H1 (cell line): ENCODE measurements around the gene TRABD2B. TPM values are rescaled to one million over a fixed set of nuclear protein-coding genes. Genes with fewer than 3 reads are reported as not detected.

Experiments
- CTCF ChIA-PET: fragments of 300-600 bp; sonication (Branson Sonifier 250); formaldehyde crosslinking; loops from one replicate; lab custom pipeline; 2021; ENCODE audit not compliant: partially characterized antibody; lab: Charles Lee
- POLR2A ChIA-PET: fragments of 300-600 bp; sonication (Branson Sonifier 250); formaldehyde crosslinking; loops from one replicate; lab custom pipeline; 2021; ENCODE audit warnings: inconsistent platforms; ENCODE audit not compliant: partially characterized antibody; lab: Charles Lee
- DNase-seq, 2 experiments: peaks; one replicate each; pipeline versions ENCODE4 v3.0.0 to v3.0.0-alpha.2; 2010 to 2022; ENCODE audit warnings: low spot score in 2 of 2, low read depth in 1 of 2, mixed read lengths in 1 of 2
- FAIRE-seq: peaks from 2 replicates; lab custom pipeline; 2011; peaks lifted over from hg19 to GRCh38; lab: Jason Lieb, UNC
- H2AFZ ChIP-seq: 2 replicates; pipeline ENCODE4 v1.8.1; 2012; ENCODE audit warnings: low read length, inconsistent platforms
- H2AK5ac ChIP-seq: 2 replicates; pipeline ENCODE4 v1.6.1; 2013; ENCODE audit warnings: low read depth, low read length
- H2BK120ac ChIP-seq: replicated peaks from 2 replicates; pipeline ENCODE3; 2013; ENCODE audit warnings: low read depth, low read length, inconsistent platforms
- H2BK12ac ChIP-seq: 2 replicates; pipeline ENCODE4 v1.6.1; 2013; ENCODE audit warnings: low read depth, low read length
- H2BK15ac ChIP-seq: 2 replicates; pipeline ENCODE4 v1.6.1; 2013; ENCODE audit warnings: low read length
- H2BK20ac ChIP-seq: 2 replicates; pipeline ENCODE4 v1.6.1; 2013; ENCODE audit warnings: low read length
- H2BK5ac ChIP-seq: 2 replicates; pipeline ENCODE4 v1.6.1; 2013; ENCODE audit warnings: low read depth, low read length
- H3K14ac ChIP-seq: 2 replicates; pipeline ENCODE4 v1.6.1; 2013; ENCODE audit warnings: inconsistent platforms; ENCODE audit not compliant: insufficient read length
- H3K18ac ChIP-seq: 2 replicates; pipeline ENCODE4 v1.6.1; 2013; ENCODE audit warnings: low read length; ENCODE audit errors: extremely low read depth
- H3K23ac ChIP-seq: 2 replicates; pipeline ENCODE4 v1.6.1; 2013; ENCODE audit warnings: inconsistent platforms; ENCODE audit not compliant: insufficient read length
- H3K23me2 ChIP-seq: 2 replicates; pipeline ENCODE4 v1.6.1; 2013; ENCODE audit warnings: low read depth, low read length
- H3K27ac ChIP-seq: 2 replicates; pipeline ENCODE4 v1.6.1; 2011; ENCODE audit warnings: low read depth, low read length, inconsistent platforms
- H3K27me3 ChIP-seq, 4 experiments: replicated peaks in 1 of 4; 1 replicate in 1 of 4; 2 replicates in 3 of 4; pipeline versions ENCODE4 v1.6.1 to v1.8.1; 2011 to 2013; ENCODE audit warnings: low read length in 3 of 4, mild to moderate bottlenecking in 3 of 4, inconsistent platforms in 2 of 4, mixed read lengths in 2 of 4, moderate library complexity in 1 of 4; ENCODE audit not compliant: control insufficient read depth in 3 of 4, insufficient read depth in 3 of 4; ENCODE audit errors: extremely low read depth in 1 of 4
- H3K36me3 ChIP-seq, 4 experiments: 2 replicates each; pipeline versions ENCODE4 v1.6.1 to v1.8.1; 2011 to 2013; ENCODE audit warnings: mild to moderate bottlenecking in 4 of 4, low read length in 3 of 4, moderate library complexity in 2 of 4, control low read depth in 1 of 4, inconsistent platforms in 1 of 4; ENCODE audit not compliant: insufficient read depth in 4 of 4, control insufficient read depth in 2 of 4
- H3K4ac ChIP-seq: replicated peaks from 2 replicates; pipeline ENCODE3; 2013; ENCODE audit warnings: low read length, low read depth, mixed read lengths, inconsistent platforms; ENCODE audit not compliant: insufficient read length
- H3K4me1 ChIP-seq, 4 experiments: replicated peaks in 1 of 4; 1 replicate in 1 of 4; 2 replicates in 3 of 4; pipeline versions ENCODE4 v1.6.1 to v1.8.1; 2011 to 2013; ENCODE audit warnings: low read length in 3 of 4, inconsistent platforms in 2 of 4, mixed read lengths in 1 of 4; ENCODE audit not compliant: insufficient read depth in 4 of 4, control insufficient read depth in 3 of 4
- H3K4me2 ChIP-seq, 2 experiments: 2 replicates each; pipeline versions ENCODE4 v1.6.1 to v1.8.1; 2011 to 2013; ENCODE audit warnings: low read depth in 2 of 2, low read length in 2 of 2, control low read depth in 1 of 2, inconsistent platforms in 1 of 2, mild to moderate bottlenecking in 1 of 2; ENCODE audit not compliant: insufficient read depth in 1 of 2
- H3K4me3 ChIP-seq, 4 experiments: fragments of 200-600, 300-600 bp in 1 of 4; sonication (generic), shearing (Covaris generic), sonication (Bioruptor Twin) in 1 of 4; 2 replicates each; pipeline versions ENCODE4 v1.5.1 to v1.8.1; 2011 to 2016; ENCODE audit warnings: low read length in 4 of 4, low read depth in 3 of 4, control low read depth in 2 of 4, inconsistent platforms in 2 of 4, mild to moderate bottlenecking in 2 of 4, mixed read lengths in 1 of 4, moderate library complexity in 1 of 4; ENCODE audit not compliant: insufficient read depth in 2 of 4; ENCODE audit errors: extremely low read depth in 1 of 4
- H3K56ac ChIP-seq: replicated peaks from 2 replicates; pipeline ENCODE3; 2013; ENCODE audit warnings: low read depth, mild to moderate bottlenecking, mixed read lengths, low read length, inconsistent platforms; ENCODE audit not compliant: insufficient read length
- H3K79me1 ChIP-seq: 2 replicates; pipeline ENCODE4 v1.6.1; 2013; ENCODE audit warnings: low read depth, low read length, control low read depth
- H3K79me2 ChIP-seq, 2 experiments: 2 replicates each; pipeline versions ENCODE4 v1.6.1 to v1.8.1; 2012 to 2013; ENCODE audit warnings: low read length in 2 of 2, mild to moderate bottlenecking in 2 of 2, inconsistent platforms in 1 of 2; ENCODE audit not compliant: insufficient read depth in 2 of 2, control insufficient read depth in 1 of 2
- H3K9ac ChIP-seq, 4 experiments: replicated peaks in 1 of 4; 1 replicate in 1 of 4; 2 replicates in 3 of 4; pipeline versions ENCODE4 v1.6.1 to v1.8.1; 2011 to 2013; ENCODE audit warnings: low read depth in 3 of 4, low read length in 3 of 4, control low read depth in 2 of 4, mild to moderate bottlenecking in 2 of 4, moderate library complexity in 2 of 4, inconsistent platforms in 1 of 4; ENCODE audit errors: extremely low read depth in 1 of 4
- H3K9me3 ChIP-seq, 2 experiments: 2 replicates each; pipeline versions ENCODE4 v1.6.1 to v1.8.1; 2012 to 2013; ENCODE audit warnings: mild to moderate bottlenecking in 2 of 2, moderate library complexity in 2 of 2, control low read depth in 1 of 2, inconsistent platforms in 1 of 2, low read depth in 1 of 2, low read length in 1 of 2, mixed read lengths in 1 of 2; ENCODE audit not compliant: insufficient read depth in 2 of 2
- H4K20me1 ChIP-seq, 2 experiments: replicated peaks in 1 of 2; 2 replicates each; pipeline versions ENCODE3 to v1.8.1; 2011 to 2013; ENCODE audit warnings: inconsistent platforms in 2 of 2, low read length in 2 of 2, mild to moderate bottlenecking in 1 of 2; ENCODE audit not compliant: insufficient read depth in 2 of 2, control insufficient read depth in 1 of 2
- H4K5ac ChIP-seq: 2 replicates; pipeline ENCODE4 v1.6.1; 2013; ENCODE audit warnings: low read length, low read depth, mixed read lengths, inconsistent platforms; ENCODE audit not compliant: insufficient read length
- H4K8ac ChIP-seq: 2 replicates; pipeline ENCODE4 v1.8.0; 2013; ENCODE audit warnings: mild to moderate bottlenecking, moderate library complexity, low read length, inconsistent platforms; ENCODE audit not compliant: insufficient read depth; ENCODE audit errors: extremely low read depth
- H4K91ac ChIP-seq: replicated peaks from 2 replicates; pipeline ENCODE3; 2013; ENCODE audit warnings: low read length, mixed read lengths, inconsistent platforms; ENCODE audit not compliant: insufficient read length
- CBX5 ChIP-seq: fragments of 300-800, 300-1000 bp; sonication (generic); IDR thresholded peaks from 2 replicates; pipeline ENCODE4 v1.7.1; 2016; ENCODE audit warnings: antibody characterized with exemption, low read length, low read depth
- CREB1 ChIP-seq: IDR thresholded peaks from 2 replicates; pipeline ENCODE4 v1.6.1; 2012; ENCODE audit warnings: inconsistent platforms
- CTBP2 ChIP-seq: IDR thresholded peaks from 2 replicates; pipeline ENCODE4 v1.7.0; 2011; ENCODE audit warnings: borderline replicate concordance, mild to moderate bottlenecking, moderate library complexity, mixed read lengths, low read length; ENCODE audit not compliant: insufficient read depth, insufficient read length
- NANOG ChIP-seq: IDR thresholded peaks from 2 replicates; pipeline ENCODE4 v1.6.1; 2011; ENCODE audit warnings: low read length, low read depth, mild to moderate bottlenecking, inconsistent platforms; ENCODE audit not compliant: insufficient read depth, poor library complexity, severe bottlenecking
- POLR2A ChIP-seq, 2 experiments: IDR thresholded peaks; 1 replicate in 1 of 2; 2 replicates in 1 of 2; pipeline ENCODE4 v1.6.1; 2011; ENCODE audit warnings: low read depth in 2 of 2, low read length in 2 of 2, mild to moderate bottlenecking in 2 of 2; ENCODE audit errors: control extremely low read depth in 1 of 2
- RAD21 ChIP-seq, 2 experiments: IDR thresholded peaks in 1 of 2; conservative IDR thresholded peaks in 1 of 2; 2 replicates each; pipeline ENCODE4 v1.6.1; 2011; ENCODE audit warnings: low read depth in 2 of 2, low read length in 2 of 2, improper control_type of control experiment in 1 of 2, inconsistent platforms in 1 of 2, mild to moderate bottlenecking in 1 of 2, moderate library complexity in 1 of 2
- SIRT6 ChIP-seq: IDR thresholded peaks from one replicate; pipeline ENCODE4 v1.7.1; 2012; ENCODE audit warnings: low read length, inconsistent platforms
- WGBS, 2 experiments: shearing (Covaris generic) in 1 of 2; methylation state at CpG; one replicate each; pipeline versions ENCODE4 v1.1.6 to v1.1.7; 2013 to 2015; ENCODE audit warnings: low lambda C conversion rate in 2 of 2, mixed read lengths in 2 of 2, inconsistent platforms in 1 of 2, low coverage in 1 of 2, missing lambda C conversion rate in 1 of 2; ENCODE audit not compliant: insufficient replicate concordance in 2 of 2, insufficient coverage in 1 of 2, insufficient read length in 1 of 2; ENCODE audit errors: extremely low coverage in 1 of 2, missing lambda C conversion rate in 1 of 2; 5-methylcytosine and 5-hydroxymethylcytosine counted together
- polyA plus RNA-seq, 7 experiments: library from polyadenylated mRNA; depleted of rRNA in 3 of 7; stranded (reverse) in 5 of 7; unstranded in 2 of 7; fragments of >200 nt in 5 of 7; fragments of 200-250 nt in 2 of 7; gene quantifications; 1 replicate in 5 of 7; 2 replicates in 1 of 7; 4 replicates in 1 of 7; pipeline versions ENCODE4 v1.2.1 to v1.2.3, GENCODE V29; 2011 to 2013; ENCODE audit warnings: missing spikeins in 2 of 7, mixed read lengths in 2 of 7
- total RNA-seq: library from RNA; stranded (reverse); fragmentation: NEBNext Ultra II Directional; extraction: Animal tissue kit (Norgen Biotek cat#: 25700); gene quantifications from 2 replicates; pipeline ENCODE4 v1.2.1, GENCODE V29; 2021

The TRABD2B gene
- total and polyA plus RNA-seq, 2 of the 8 experiments (the other 6 are each of a cell fraction or from before 2014, with no cell fraction given), result 0.95 to 3.4 TPM

DNA sequence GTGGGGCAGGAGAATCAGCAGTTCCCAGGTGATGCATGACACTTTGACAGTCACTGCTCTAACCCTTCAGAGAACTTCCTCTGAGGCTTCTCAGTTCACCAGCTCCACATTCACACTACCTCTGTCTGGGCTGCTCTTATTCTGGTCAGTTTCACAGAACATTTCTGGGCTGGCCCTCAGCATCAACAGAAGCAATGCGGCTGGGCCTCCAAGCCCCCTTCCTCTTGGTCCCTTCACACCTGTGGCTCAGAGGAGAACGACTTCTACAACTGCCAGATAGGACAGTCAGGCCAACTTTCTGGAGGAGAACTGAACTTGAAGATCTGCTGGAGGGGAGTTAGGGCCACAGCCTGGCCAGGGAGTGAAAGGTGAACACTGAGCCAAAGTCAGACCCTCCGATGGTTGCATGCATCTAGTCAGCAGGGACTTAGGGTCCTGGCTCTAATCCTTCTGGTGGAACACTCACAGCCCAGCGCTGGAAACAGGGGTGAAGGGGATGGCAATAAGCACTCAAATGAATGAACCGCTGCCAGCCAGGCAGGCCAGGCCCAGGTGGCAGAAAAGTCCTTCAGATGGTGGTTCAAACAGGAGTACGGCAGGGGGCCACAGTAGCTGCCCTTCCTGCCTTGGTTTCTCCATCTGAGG lies 285.2 kb downstream of the TRABD2B start:
- H3K23ac ChIP-seq, result no peak overlapping the region
- H3K27ac ChIP-seq, result no peak overlapping the region
- H3K4me2 ChIP-seq, result no peak overlapping the region
- H3K27me3 ChIP-seq, result peaks cover 44 to 69% (median 65%) of the 10 kb centered on the region in 4 experiments
- H3K4ac ChIP-seq, result no peak overlapping the region
- no peak overlapping the region for H3K56ac ChIP-seq
- CTCF ChIA-PET, result interaction anchor here (0.6 to 13.2 kb wide), 19 partner anchors 11 to 533 kb away, joined by 3 to 172 read pairs (median 4); partner anchors contain the start of gene FOXD2
- DNase-seq, result no peak
- TF ChIP-seq CTBP2 (no peak), CBX5 (no peak), RAD21 (IDR thresholded peaks at IDR 0.05 in 1 of 2, conservative IDR thresholded peaks at IDR 0.05 in 1 of 2; ENCODE audit: low read depth in 2 of 2, low read length in 2 of 2) (no peak), SIRT6 (no peak), POLR2A (IDR thresholded peaks at IDR 0.05; ENCODE audit: control extremely low read depth in 1 of 2, low read depth in 2 of 2, low read length in 2 of 2) (no peak), CREB1 (no peak), NANOG (no peak)
- TF ChIP-seq, all 59 proteins: peak for 0
- Histone ChIP-seq H3K18ac (no peak overlapping the region), H4K5ac (no peak overlapping the region), H4K8ac (no peak overlapping the region), H3K4me3 (no peak overlapping the region), H2AFZ (no peak overlapping the region), H3K23me2 (peaks cover 12% of the 10 kb centered on the region; the same call in 1 of the 2 replicates), H2BK120ac (no peak overlapping the region), H4K20me1 (no peaks in the 10 kb centered on the region), H3K9me3 (no peaks in the 10 kb centered on the region), H3K36me3 (no peaks in the 10 kb centered on the region), H2BK20ac (no peak overlapping the region), H3K4me1 (peaks cover 2 to 19% (median 5%) of the 10 kb centered on the region in 4 experiments; a peak in 4 of 7 replicates), H4K91ac (no peak overlapping the region), H2BK12ac (no peak overlapping the region), H3K79me1 (no peaks in the 10 kb centered on the region), H2BK5ac (no peak overlapping the region), H2BK15ac (no peak overlapping the region), H3K79me2 (no peaks in the 10 kb centered on the region), H3K9ac (no peak overlapping the region; a peak in 1 of 7 replicates), H3K14ac (no peak overlapping the region), H2AK5ac (no peak overlapping the region)
- POLR2A ChIA-PET, result interaction anchor here (0.6 kb wide), 1 partner anchor 40 kb away, joined by 3 read pairs; no protein-coding TSS in a partner anchor
- 90% methylated on average over 6 of the region's 6 CpGs; no CpG with 5 or more reads in 1 of the 2 experiments for WGBS, 2 experiments
- no peak for FAIRE-seq
